Right lobe of liver (tissue), 4 donors: Measurements from ENCODE around the gene C19orf53.

ENCODE experiments used
- CTCF ChIP-seq, 4 donors: fragments of 200-600 bp in 3 of 4; fragments of 450-650 bp in 1 of 4; IDR thresholded peaks; one replicate each; pipeline versions ENCODE4 v1.5.1 to v1.8.0; 2016 to 2022; ENCODE audit warnings: antibody characterized with exemption in 4 of 4, mild to moderate bottlenecking in 2 of 4
- POLR2A ChIP-seq: fragments of 450-650 bp; IDR thresholded peaks from one replicate; pipeline ENCODE4 v1.6.1; 2017; ENCODE audit warnings: antibody characterized with exemption, mild to moderate bottlenecking
- donor health status: DM: no; HTN: no; CAD: no.
- donor health status: DM: no; HTN: no; CAD: no.
- donor health status: DM: no; HTN: yes; CAD: no.

- TF ChIP-seq CTCF (IDR thresholded peaks at IDR 0.05), result no peak
- TF ChIP-seq POLR2A, result no peak
Measured at GRCh38 chr19:13812544-13812943, 38.3 kb downstream of the C19orf53 start.
